HTR-8/SVneo (cell line): ENCODE results near the gene PRRG3.

Experiments used
- DNase-seq: peaks from one replicate; pipeline ENCODE4 v3.0.0; 2011; ENCODE audit warnings: low spot score, mixed read lengths; ENCODE audit not compliant: insufficient read length
- FAIRE-seq: peaks from 2 replicates; lab custom pipeline; 2011; peaks lifted over from hg19 to GRCh38; lab: Jason Lieb, UNC

PRRG3 gene

GRCh38 chrX:151737494-151737893 lies 42.2 kb downstream of the PRRG3 start:
- no peak for FAIRE-seq
- DNase-seq = no peak

GRCh38 chrX:151738751-151739150 lies 43.5 kb downstream of the PRRG3 start:
- FAIRE-seq (no peak), DNase-seq (no peak)

GRCh38 chrX:151741606-151742005 lies 46.3 kb downstream of the PRRG3 start:
- no peak for FAIRE-seq
- no peak for DNase-seq

- no peak for DNase-seq
- FAIRE-seq = no peak
Observed at GRCh38 chrX:151742311-151742710, 47.1 kb downstream of the PRRG3 start.

GRCh38 chrX:151743651-151744470 lies 48.6 kb downstream of the PRRG3 start:
- DNase-seq (no peak), FAIRE-seq (no peak)

GRCh38 chrX:151745651-151746050 lies 50.4 kb downstream of the PRRG3 start:
- no peak for FAIRE-seq
- no peak for DNase-seq

- DNase-seq (no peak), FAIRE-seq (no peak)
Observed at GRCh38 chrX:151746502-151746901, 51.2 kb downstream of the PRRG3 start.

GRCh38 chrX:151750511-151750910 lies 55.3 kb downstream of the PRRG3 start:
- no peak for DNase-seq
- no peak for FAIRE-seq

- no peak for DNase-seq
- FAIRE-seq = no peak
Observed at GRCh38 chrX:151752847-151753246, 57.6 kb downstream of the PRRG3 start.

- DNase-seq = peak; percentile 35
- no peak for FAIRE-seq
Observed at GRCh38 chrX:151753313-151754046, 58.2 kb downstream of the PRRG3 start.

- peak; percentile 11 for DNase-seq
- no peak for FAIRE-seq
Observed at GRCh38 chrX:151754047-151754429, 58.8 kb downstream of the PRRG3 start.

GRCh38 chrX:151754641-151755215 lies 59.5 kb downstream of the PRRG3 start:
- FAIRE-seq (no peak), DNase-seq (no peak)
